HG03460 (cell line): ENCODE results near the gene ANO2.

Experiments used
- ATAC-seq: cut with Tn5 transposase; IDR thresholded peaks from one replicate; pipeline ENCODE4 v1.9.1; 2021; ENCODE audit not compliant: unreplicated experiment

ANO2 gene

GRCh38 chr12:5521456-5522325, 423.4 kb downstream of the ANO2 start:
- ATAC-seq, result no peak

DNA sequence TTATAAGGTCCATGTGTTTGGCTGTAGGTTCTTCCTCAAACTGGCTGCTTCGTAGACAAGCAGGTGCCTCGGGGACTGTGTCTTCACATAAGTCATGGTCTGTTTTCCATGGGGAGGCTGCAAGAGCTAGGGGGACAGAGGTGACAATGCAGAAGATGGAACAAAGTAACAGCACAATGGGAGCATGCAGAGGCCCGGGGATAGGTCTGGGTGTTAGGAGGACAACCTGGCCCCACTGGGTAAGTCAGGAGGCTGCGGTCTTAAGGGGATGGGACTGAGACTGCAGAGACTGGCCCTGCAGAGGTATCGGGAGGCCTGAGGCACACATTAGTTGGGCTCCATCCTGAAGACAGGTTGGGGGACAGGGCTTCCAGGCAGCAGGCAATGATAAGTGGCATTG, 424.2 kb downstream of the ANO2 start:
- no peak for ATAC-seq

- ATAC-seq, result no peak
Observed at GRCh38 chr12:5520037-5520436, 425.0 kb downstream of the ANO2 start.

GRCh38 chr12:5518584-5519365, 426.3 kb downstream of the ANO2 start:
- no peak for ATAC-seq

GRCh38 chr12:5516371-5517241, 428.5 kb downstream of the ANO2 start:
- ATAC-seq, result no peak

DNA sequence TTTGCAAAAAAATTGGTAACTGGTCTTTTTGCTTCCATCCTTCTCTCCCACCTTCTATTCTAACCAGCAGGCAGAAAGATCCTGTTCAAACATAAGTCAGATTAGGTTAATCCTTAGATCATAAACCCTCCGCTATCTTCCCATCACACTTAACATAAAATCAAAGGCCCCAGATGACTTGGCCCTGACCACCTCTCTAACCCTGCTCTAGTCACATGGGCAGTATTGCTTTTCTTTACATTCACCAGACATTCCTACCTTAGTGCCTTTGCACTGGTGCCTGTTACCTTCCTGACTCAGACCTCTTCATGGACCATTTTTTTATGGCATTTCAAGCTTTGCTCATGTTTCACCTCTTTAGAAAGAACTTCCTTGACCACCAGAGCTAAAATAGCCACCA, 429.6 kb downstream of the ANO2 start:
- ATAC-seq, result no peak

- ATAC-seq, result no peak
Observed at GRCh38 chr12:5514545-5514944, 430.5 kb downstream of the ANO2 start.

- no peak for ATAC-seq
Observed at GRCh38 chr12:5514016-5514415, 431.0 kb downstream of the ANO2 start.

DNA sequence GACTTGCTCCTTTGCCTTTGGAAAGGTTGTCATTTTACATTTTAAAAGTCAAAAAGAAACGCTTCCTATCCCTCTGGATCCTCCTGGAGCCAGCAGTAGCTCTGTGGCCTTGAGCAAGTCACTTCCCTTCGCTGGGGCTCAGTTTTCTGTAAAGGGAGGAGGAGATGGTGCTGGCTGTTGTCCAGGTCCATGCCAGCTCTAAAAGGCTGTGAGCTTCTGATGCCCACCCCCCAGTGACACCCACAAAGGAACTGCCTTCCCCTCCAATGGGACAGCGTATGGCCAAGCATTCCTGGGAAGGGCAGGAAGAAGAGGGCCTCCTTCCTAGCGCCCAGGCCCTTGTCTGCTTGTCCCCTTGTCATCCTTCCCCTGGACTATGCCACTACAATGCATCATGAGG, 431.7 kb downstream of the ANO2 start:
- ATAC-seq, result no peak
